Measurements from ENCODE around the gene LASP1.

DNA sequence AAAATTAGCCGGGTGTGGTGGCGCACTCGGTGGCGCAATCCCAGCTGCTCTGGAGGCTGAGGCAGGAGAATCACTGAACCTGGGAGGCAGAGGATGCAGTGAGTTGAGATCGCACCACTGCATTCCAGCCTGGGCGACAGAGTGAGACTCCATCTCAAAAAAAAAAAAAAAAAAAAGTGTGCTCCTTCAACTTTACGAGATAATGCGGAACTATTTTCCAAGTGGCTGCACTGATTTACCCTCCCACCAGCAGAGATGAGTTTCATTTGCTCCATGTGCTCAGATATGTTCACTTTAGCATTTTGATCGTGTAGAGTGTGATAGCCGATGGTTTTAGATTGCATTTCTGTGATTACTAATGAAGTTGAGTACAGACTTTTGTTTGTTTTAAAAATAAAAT, 35.5 kb downstream of the LASP1 start:
- TF ChIP-seq, protein P1, sequence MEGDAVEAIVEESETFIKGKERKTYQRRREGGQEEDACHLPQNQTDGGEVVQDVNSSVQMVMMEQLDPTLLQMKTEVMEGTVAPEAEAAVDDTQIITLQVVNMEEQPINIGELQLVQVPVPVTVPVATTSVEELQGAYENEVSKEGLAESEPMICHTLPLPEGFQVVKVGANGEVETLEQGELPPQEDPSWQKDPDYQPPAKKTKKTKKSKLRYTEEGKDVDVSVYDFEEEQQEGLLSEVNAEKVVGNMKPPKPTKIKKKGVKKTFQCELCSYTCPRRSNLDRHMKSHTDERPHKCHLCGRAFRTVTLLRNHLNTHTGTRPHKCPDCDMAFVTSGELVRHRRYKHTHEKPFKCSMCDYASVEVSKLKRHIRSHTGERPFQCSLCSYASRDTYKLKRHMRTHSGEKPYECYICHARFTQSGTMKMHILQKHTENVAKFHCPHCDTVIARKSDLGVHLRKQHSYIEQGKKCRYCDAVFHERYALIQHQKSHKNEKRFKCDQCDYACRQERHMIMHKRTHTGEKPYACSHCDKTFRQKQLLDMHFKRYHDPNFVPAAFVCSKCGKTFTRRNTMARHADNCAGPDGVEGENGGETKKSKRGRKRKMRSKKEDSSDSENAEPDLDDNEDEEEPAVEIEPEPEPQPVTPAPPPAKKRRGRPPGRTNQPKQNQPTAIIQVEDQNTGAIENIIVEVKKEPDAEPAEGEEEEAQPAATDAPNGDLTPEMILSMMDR (optimal IDR thresholded peaks at IDR 0.05 in 1 of 3, IDR thresholded peaks at IDR 0.05 in 1 of 3, conservative IDR thresholded peaks at IDR 0.05 in 1 of 3; ENCODE audit: extremely low read depth in 1 of 3, insufficient read depth in 2 of 3, low read length in 3 of 3), result no peak
- no peak for TF ChIP-seq EZH2 (IDR thresholded peaks at IDR 0.05; ENCODE audit: low read length)

Measured in keratinocyte (primary cell).